C4-2B (cell line): Measurements from ENCODE around the gene UTF1.

ENCODE experiments used
- CTCF ChIP-seq: fragments of 450-650 bp; conservative IDR thresholded peaks from 2 replicates; pipeline ENCODE4 v1.5.1; 2017; ENCODE audit warnings: mild to moderate bottlenecking
- ZFX ChIP-seq: fragments of 450-650 bp; IDR thresholded peaks from 2 replicates; pipeline ENCODE4 v1.6.1; 2017

- TF ChIP-seq CTCF = peak; percentile 88
- 0 out of 2 replicates have a peak, but pooled peaks have one; percentile 29 for TF ChIP-seq ZFX
Observed at GRCh38 chr10:133257489-133258065, 27.6 kb downstream of the UTF1 start.
